ENCODE data around the gene HOXA7.
A peak's percentile ranks its signal among the peaks of the same experiment; 100 is the strongest.

HOXA7 gene

GRCh38 chr7:27169658-27170425 lies 13.4 kb upstream of the HOXA7 start (continued):
- TF ChIP-seq CTCF (tag by site-specific recombination; IDR thresholded peaks at IDR 0.05), result no peak
- no peak for TF ChIP-seq ZNF114 (tag by site-specific recombination; IDR thresholded peaks at IDR 0.05)
- TF ChIP-seq ZNF24 (tag by site-specific recombination; IDR thresholded peaks at IDR 0.05), result no peak
- no peak for TF ChIP-seq ZNF837 (tag by site-specific recombination; IDR thresholded peaks at IDR 0.05)
- no peak for TF ChIP-seq RBAK (tag by site-specific recombination; IDR thresholded peaks at IDR 0.05)
- no peak for TF ChIP-seq REPIN1 (tag by site-specific recombination; IDR thresholded peaks at IDR 0.05; ENCODE audit: low read depth)
- no peak for TF ChIP-seq ZNF521 (tag by site-specific recombination; IDR thresholded peaks at IDR 0.05)
- TF ChIP-seq ZNF621 (tag by site-specific recombination; IDR thresholded peaks at IDR 0.05), result no peak
- TF ChIP-seq ZNF777 (tag by site-specific recombination; IDR thresholded peaks at IDR 0.05; ENCODE audit: borderline replicate concordance), result no peak
- TF ChIP-seq ZNF660 (tag by site-specific recombination; IDR thresholded peaks at IDR 0.05), result no peak
- TF ChIP-seq ZFP37 (tag by site-specific recombination; IDR thresholded peaks at IDR 0.05), result no peak
- no peak for TF ChIP-seq ZBTB7A (tag by site-specific recombination; IDR thresholded peaks at IDR 0.05; ENCODE audit: low read depth)
- TF ChIP-seq ZNF26 (tag by site-specific recombination; IDR thresholded peaks at IDR 0.05), result no peak
- TF ChIP-seq ZNF707 (tag by site-specific recombination; IDR thresholded peaks at IDR 0.05), result no peak
- TF ChIP-seq ZNF76 (tag by site-specific recombination; IDR thresholded peaks at IDR 0.05; ENCODE audit: borderline replicate concordance, low read depth), result no peak
- TF ChIP-seq HOXA7 (CRISPR knock-in tag; IDR thresholded peaks at IDR 0.05; ENCODE audit: borderline replicate concordance), result no peak
- no peak for TF ChIP-seq ZNF169 (tag by site-specific recombination; IDR thresholded peaks at IDR 0.05)
- TF ChIP-seq HOXD13 (CRISPR knock-in tag; IDR thresholded peaks at IDR 0.05; ENCODE audit: borderline replicate concordance), result no peak
- no peak for TF ChIP-seq ZNF658 (tag by site-specific recombination; IDR thresholded peaks at IDR 0.05)
- TF ChIP-seq ZBTB10 (tag by site-specific recombination; IDR thresholded peaks at IDR 0.05), result peak; percentile 61; the same call in 1 of the 2 replicates
- no peak for TF ChIP-seq ZNF223 (tag by site-specific recombination; IDR thresholded peaks at IDR 0.05)
- TF ChIP-seq ZIC2 (tag by site-specific recombination; IDR thresholded peaks at IDR 0.05), result no peak
- TF ChIP-seq ZNF138 (tag by site-specific recombination; IDR thresholded peaks at IDR 0.05; ENCODE audit: borderline replicate concordance), result no peak
- TF ChIP-seq ZNF549 (tag by site-specific recombination; IDR thresholded peaks at IDR 0.05), result no peak
- TF ChIP-seq ZNF692 (tag by site-specific recombination; IDR thresholded peaks at IDR 0.05), result no peak
- TF ChIP-seq BCL6B (tag by site-specific recombination; IDR thresholded peaks at IDR 0.05), result no peak
- no peak for TF ChIP-seq ZNF645 (tag by site-specific recombination; IDR thresholded peaks at IDR 0.05)
- TF ChIP-seq ZNF561 (tag by site-specific recombination; IDR thresholded peaks at IDR 0.05; ENCODE audit: borderline replicate concordance), result no peak
- TF ChIP-seq ZNF548 (tag by site-specific recombination; IDR thresholded peaks at IDR 0.05), result no peak
- no peak for TF ChIP-seq ZNF133 (tag by site-specific recombination; IDR thresholded peaks at IDR 0.05)
- TF ChIP-seq ZNF654 (tag by site-specific recombination; IDR thresholded peaks at IDR 0.05; ENCODE audit: low read depth), result no peak
